ENCODE data around the gene CEL. TPM values are rescaled to one million over a fixed set of nuclear protein-coding genes. Genes with fewer than 3 reads are reported as not detected.
A peak's percentile ranks its signal among the peaks of the same experiment; 100 is the strongest.

CEL gene
- total and polyA plus RNA-seq, 2 donors from 2014 or later, result 1.0 to 16.7 TPM

DNA sequence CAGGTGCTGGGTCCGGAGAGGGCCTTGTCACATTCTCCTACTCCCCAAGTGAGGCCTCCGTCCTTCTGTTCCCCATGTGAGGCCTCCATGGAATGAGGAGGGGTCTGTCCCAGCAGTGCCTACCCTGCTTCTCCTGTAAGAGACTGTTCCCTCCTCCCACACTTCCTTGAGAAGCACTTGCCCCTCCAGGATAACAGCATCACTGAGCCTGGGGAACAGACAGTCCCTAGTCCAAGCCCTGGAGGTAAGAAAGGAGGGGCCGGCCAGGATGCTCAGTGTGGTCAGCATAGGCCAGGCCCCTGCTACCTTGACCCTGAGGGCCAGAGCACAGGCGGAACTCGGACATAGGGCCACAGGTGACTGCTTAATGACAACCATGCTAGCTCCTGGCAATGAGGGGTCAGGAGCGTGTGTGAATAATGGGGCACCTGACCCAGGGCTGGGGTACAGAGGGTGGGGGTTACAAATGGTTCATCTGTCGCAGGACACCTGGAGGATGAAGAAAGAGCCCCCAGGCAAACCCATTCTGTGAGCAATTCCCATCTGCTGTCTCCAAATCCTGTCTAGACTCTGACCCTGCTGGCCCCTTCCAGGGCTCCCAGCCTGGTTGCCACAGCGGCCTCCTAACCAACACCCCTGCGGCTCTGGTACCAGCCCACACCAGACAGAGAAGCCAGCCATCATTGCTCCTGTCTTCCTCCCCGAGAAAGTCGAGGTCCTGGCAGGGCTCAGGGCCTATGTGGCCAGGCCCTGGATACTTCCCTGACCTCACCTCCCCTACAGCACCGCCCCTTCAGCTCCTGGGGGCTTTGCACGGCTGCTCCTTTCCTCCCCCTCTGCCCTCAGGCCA, 39.0 kb downstream of the CEL start:
- intact Hi-C loops (cut with DNase I), result loop anchor here (5.0 kb wide), 1 partner anchor 42 kb away; no protein-coding TSS in a partner anchor
- no peak for DNase-seq
- no peak for FAIRE-seq

DNA sequence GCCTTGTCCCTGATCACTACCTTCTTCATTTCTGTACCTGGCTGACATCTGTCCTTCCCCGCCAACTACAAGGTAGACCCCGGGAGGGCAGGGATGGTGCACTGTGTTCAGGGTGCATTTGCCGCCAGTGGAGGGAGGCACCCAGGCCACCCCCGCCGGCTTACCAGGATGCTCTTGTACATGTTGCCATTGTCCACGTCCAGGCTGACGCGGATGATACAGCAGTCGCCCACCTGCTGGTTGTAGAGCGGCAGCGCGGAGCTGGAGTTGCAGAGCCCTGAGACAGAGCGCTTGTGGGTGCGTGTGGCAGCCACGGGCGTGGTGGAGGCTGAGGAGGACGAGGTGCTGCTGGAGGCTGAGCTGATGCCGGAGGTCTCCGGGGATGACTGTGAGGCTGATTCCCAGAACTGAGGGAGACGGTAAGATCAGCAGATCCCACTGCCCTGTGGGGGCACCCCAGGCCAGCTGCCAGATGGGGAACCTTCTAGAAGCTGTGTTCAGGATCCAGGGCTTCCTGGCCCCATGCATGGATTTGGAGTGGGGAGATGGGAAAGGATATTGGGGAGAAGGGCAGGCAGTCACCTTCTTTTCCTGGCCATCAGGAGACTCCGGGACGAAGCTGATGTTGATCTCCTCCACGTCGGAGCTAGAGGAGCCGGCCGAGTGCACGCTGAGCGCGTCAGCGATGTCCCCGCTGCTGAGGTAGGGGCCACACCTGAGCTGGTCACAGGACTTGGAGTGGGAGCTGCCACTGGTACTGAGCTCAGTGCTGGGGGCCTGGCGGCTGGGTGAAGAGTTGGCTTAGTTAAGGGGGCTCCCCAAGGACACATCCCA, 39.8 kb downstream of the CEL start:
- Histone ChIP-seq H3K4me1 (ENCODE audit: control insufficient read depth in 2 of 3, insufficient read depth in 2 of 3, low read depth in 1 of 3, low read length in 3 of 3) (no peaks in the 10 kb centered on the region), H3K9ac (ENCODE audit: low read length in 3 of 3) (no peak overlapping the region), H3K36me3 (ENCODE audit: control insufficient read depth in 2 of 3, insufficient read depth in 3 of 3, low read length in 3 of 3) (peaks cover 2 to 55% (median 28%) of the 10 kb centered on the region in 3 donors), H3K4me3 (ENCODE audit: low read length in 3 of 3) (no peak overlapping the region), H3K27ac (ENCODE audit: low read depth in 2 of 2, low read length in 2 of 2) (no peak overlapping the region), H3K27me3 (ENCODE audit: control insufficient read depth, insufficient read depth, low read length) (no peaks in the 10 kb centered on the region), H3K9me3 (ENCODE audit: control insufficient read depth in 2 of 3, insufficient read depth in 1 of 3, low read length in 3 of 3) (peaks cover 0 to 3% (median 0%) of the 10 kb centered on the region in 3 donors)
- peak in 2 of 5 donors; percentile 35 to 76 for DNase-seq
- TF ChIP-seq, protein P1, sequence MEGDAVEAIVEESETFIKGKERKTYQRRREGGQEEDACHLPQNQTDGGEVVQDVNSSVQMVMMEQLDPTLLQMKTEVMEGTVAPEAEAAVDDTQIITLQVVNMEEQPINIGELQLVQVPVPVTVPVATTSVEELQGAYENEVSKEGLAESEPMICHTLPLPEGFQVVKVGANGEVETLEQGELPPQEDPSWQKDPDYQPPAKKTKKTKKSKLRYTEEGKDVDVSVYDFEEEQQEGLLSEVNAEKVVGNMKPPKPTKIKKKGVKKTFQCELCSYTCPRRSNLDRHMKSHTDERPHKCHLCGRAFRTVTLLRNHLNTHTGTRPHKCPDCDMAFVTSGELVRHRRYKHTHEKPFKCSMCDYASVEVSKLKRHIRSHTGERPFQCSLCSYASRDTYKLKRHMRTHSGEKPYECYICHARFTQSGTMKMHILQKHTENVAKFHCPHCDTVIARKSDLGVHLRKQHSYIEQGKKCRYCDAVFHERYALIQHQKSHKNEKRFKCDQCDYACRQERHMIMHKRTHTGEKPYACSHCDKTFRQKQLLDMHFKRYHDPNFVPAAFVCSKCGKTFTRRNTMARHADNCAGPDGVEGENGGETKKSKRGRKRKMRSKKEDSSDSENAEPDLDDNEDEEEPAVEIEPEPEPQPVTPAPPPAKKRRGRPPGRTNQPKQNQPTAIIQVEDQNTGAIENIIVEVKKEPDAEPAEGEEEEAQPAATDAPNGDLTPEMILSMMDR (IDR thresholded peaks at IDR 0.05; ENCODE audit: borderline replicate concordance, extremely low read depth, insufficient read depth), result no peak
- no peak for FAIRE-seq
- intact Hi-C loops (cut with DNase I), result loop anchor here (5.0 kb wide), 1 partner anchor 41 kb away; no protein-coding TSS in a partner anchor

More for the DNA sequence above, 39.0 kb downstream of the CEL start:
- peaks cover 0 to 11% (median 0%) of the 10 kb centered on the region in 3 donors for H3K9me3 ChIP-seq (ENCODE audit: control insufficient read depth in 2 of 3, insufficient read depth in 1 of 3, low read length in 3 of 3)
- H3K27ac ChIP-seq (ENCODE audit: low read depth in 2 of 2, low read length in 2 of 2), result no peak overlapping the region
- H3K36me3 ChIP-seq (ENCODE audit: control insufficient read depth in 2 of 3, insufficient read depth in 3 of 3, low read length in 3 of 3), result peaks cover 2 to 48% (median 21%) of the 10 kb centered on the region in 3 donors
- H3K9ac ChIP-seq (ENCODE audit: low read length in 3 of 3), result no peak overlapping the region
- H3K4me3 ChIP-seq (ENCODE audit: low read length in 3 of 3), result no peak overlapping the region
- H3K27me3 ChIP-seq (ENCODE audit: control insufficient read depth, insufficient read depth, low read length), result no peaks in the 10 kb centered on the region
- TF ChIP-seq, protein P1 (IDR thresholded peaks at IDR 0.05; ENCODE audit: borderline replicate concordance, extremely low read depth, insufficient read depth), result no peak
- H3K4me1 ChIP-seq (ENCODE audit: control insufficient read depth in 2 of 3, insufficient read depth in 2 of 3, low read depth in 1 of 3, low read length in 3 of 3), result no peaks in the 10 kb centered on the region

DNA sequence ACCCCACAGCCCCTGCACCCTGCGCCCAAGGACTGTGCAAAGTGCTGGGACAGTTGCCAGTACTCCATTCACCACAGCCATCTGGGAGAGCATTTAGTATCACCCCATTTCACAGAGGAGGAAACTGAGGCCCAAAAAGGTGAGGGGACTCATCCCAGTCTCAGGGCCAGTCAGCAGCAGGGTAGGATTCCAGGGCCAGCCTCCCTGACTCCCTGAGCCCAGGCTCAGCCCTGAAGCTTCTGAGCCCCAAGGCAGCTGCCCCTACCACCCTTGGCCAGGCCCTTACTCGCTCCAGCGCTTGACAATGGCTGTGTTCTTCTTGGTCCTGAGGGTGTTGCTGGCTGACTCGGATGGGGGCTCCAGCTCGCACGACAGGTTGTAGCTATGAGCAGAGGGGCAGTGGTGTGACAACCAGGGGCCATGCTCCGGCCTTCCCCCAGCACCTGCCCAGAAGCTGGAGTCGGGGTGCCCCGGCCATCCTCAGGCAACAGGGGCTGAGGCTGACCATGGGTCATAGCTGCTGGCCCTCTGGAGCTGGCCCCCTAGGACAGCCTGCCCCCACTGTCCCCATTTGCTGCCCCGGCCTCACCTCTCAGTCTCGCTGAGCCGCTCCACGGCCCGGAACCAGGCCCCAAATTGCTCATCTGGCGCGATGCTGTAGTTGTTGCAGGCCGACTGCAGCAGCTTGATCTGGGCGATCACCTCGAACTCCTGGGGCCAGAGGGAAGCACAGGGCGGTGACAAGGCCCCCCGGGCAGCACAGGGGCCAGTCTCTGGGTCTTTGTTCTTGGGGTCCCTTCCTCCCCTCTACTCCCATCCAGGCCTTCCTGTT, 40.6 kb downstream of the CEL start:
- H3K4me1 ChIP-seq (ENCODE audit: control insufficient read depth in 2 of 3, insufficient read depth in 2 of 3, low read depth in 1 of 3, low read length in 3 of 3), result no peaks in the 10 kb centered on the region
- H3K9me3 ChIP-seq (ENCODE audit: control insufficient read depth in 2 of 3, insufficient read depth in 1 of 3, low read length in 3 of 3), result no peaks in the 10 kb centered on the region
- DNase-seq, result peak in 2 of 5 donors; percentile 28 to 43
- TF ChIP-seq, protein P1 (IDR thresholded peaks at IDR 0.05; ENCODE audit: borderline replicate concordance, extremely low read depth, insufficient read depth), result no peak
- FAIRE-seq, result no peak
- H3K9ac ChIP-seq (ENCODE audit: low read length in 3 of 3), result no peak overlapping the region
- no peak overlapping the region for H3K27ac ChIP-seq (ENCODE audit: low read depth in 2 of 2, low read length in 2 of 2)
- no peaks in the 10 kb centered on the region for H3K27me3 ChIP-seq (ENCODE audit: control insufficient read depth, insufficient read depth, low read length)
- intact Hi-C loops (cut with DNase I), result loop anchor here (5.0 kb wide), 1 partner anchor 40 kb away; no protein-coding TSS in a partner anchor
- peaks cover 2 to 61% (median 30%) of the 10 kb centered on the region in 3 donors for H3K36me3 ChIP-seq (ENCODE audit: control insufficient read depth in 2 of 3, insufficient read depth in 3 of 3, low read length in 3 of 3)
- H3K4me3 ChIP-seq (ENCODE audit: low read length in 3 of 3), result no peak overlapping the region
